GM12875 (cell line): ENCODE results near the gene EGF.

Experiments used
- H3K4me3 ChIP-seq: one replicate; pipeline ENCODE4 v1.5.1; 2011; ENCODE audit warnings: low read depth, low read length, control low read depth
- TF ChIP-seq, protein P1 (sequence below): IDR thresholded peaks from 2 replicates; pipeline ENCODE4 v1.5.1; 2011; ENCODE audit warnings: low read depth, mild to moderate bottlenecking, control low read depth, inconsistent platforms, low read length, moderate library complexity, borderline replicate concordance; ENCODE audit not compliant: insufficient read depth

The EGF gene

DNA sequence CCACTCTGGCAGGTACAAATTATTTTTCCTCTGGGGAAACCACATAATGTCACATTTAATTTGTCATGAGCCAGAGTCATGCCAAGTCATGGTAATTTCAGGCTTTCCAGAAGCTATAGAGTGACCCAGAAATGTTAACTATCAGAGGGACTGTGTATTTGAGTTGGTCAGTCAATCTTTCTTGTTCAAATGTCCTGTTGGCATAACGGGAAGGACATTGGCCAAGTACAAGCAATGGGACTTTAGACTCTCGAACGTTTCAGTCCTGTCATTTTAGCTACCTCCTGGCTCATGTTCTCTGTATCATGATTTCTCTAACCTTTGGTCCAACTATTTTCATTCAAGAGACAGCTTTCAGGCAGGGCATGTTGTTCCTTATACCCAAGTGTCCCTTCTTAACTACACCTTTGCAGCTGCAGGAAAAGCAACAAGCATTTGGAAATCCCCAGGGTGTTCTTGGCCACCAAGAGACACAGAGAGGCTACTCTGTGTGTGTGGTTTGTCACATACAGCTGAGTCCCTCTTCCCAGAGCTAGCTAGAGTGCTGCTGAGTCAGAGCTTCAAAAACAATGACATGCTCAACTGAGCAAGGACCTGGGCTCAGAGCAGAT, 142.6 kb downstream of the EGF start:
- TF ChIP-seq, protein P1, sequence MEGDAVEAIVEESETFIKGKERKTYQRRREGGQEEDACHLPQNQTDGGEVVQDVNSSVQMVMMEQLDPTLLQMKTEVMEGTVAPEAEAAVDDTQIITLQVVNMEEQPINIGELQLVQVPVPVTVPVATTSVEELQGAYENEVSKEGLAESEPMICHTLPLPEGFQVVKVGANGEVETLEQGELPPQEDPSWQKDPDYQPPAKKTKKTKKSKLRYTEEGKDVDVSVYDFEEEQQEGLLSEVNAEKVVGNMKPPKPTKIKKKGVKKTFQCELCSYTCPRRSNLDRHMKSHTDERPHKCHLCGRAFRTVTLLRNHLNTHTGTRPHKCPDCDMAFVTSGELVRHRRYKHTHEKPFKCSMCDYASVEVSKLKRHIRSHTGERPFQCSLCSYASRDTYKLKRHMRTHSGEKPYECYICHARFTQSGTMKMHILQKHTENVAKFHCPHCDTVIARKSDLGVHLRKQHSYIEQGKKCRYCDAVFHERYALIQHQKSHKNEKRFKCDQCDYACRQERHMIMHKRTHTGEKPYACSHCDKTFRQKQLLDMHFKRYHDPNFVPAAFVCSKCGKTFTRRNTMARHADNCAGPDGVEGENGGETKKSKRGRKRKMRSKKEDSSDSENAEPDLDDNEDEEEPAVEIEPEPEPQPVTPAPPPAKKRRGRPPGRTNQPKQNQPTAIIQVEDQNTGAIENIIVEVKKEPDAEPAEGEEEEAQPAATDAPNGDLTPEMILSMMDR: no peak

DNA sequence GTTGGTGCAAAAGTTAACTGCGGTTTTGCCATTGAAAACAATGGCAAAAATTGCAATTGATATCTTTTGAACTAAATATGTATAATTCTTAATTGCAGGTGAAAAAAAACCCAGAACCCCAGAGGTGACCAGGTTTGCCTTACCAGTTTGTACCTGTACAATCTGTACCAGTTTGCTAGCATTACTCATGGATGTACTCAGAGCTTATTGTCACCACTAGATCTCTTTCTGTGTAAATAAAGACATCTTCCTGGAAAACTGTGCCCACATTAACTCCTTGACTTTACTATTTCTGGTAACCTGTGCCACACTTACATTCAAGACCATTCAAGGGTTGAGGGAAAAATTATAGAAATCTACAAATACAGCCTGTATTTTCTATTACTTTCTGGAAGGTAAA, 146.0 kb downstream of the EGF start:
- no peak overlapping the region for H3K4me3 ChIP-seq
- TF ChIP-seq, protein P1: no peak

More for the DNA sequence above, 142.6 kb downstream of the EGF start:
- no peak overlapping the region for H3K4me3 ChIP-seq

DNA sequence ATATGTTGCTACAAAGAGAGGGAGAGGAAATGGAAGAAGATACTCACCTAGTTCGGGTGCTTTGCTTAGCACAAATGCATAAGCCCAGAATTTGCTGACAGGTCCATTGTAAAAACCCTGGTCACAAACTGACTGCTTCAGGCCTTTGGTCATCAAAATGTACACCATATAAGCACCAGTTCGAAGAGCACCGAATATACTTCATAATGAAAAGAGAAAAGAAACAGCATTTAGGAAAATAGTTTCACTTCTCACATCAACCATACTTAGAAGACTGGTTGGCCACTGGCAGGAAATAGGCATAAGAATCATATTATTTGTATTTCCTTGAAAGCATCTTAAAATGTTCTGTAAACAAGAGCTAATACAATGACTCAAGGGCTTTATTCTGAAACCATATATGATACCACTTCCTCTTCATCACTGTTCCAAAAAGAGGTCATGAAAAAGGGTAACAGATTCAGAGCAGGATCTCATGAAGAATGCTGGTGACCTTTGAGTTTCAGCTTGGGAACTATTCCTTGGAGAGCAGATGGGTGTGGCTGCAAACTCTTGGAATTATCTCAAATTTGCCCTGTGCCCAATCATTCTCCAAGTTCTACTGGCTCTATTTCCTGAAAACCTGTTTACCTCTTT, 147.0 kb downstream of the EGF start:
- TF ChIP-seq, protein P1: no peak

DNA sequence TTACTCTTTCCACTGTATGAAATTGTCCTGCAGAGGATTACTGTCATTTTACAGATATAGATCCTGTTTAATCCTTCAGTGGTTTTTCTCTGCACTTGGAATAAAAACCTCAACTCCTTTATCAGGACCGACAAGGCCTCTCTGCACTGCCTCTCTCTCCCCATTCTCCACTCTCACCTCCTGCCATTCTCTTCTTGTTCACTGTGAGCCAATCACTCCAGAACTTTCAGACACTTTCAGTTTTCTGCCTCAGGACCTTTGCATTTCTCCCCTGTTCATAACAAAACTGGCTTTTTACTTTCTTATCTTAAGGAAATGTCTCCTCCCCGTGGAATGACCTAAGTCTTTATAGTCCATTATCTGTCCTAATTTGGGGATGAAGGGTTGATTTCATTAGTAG, 148.4 kb downstream of the EGF start:
- no peak overlapping the region for H3K4me3 ChIP-seq
- TF ChIP-seq, protein P1: no peak

More for the DNA sequence above, 147.0 kb downstream of the EGF start:
- H3K4me3 ChIP-seq: no peak overlapping the region
